Kasumi-1 (cell line): Measurements from ENCODE around the gene TRAF1.

Source experiments
- DNase-seq, 2 experiments: peaks; one replicate each; lab custom pipeline; 2025; lab: John Stamatoyannopoulos, UW

The TRAF1 gene

DNA sequence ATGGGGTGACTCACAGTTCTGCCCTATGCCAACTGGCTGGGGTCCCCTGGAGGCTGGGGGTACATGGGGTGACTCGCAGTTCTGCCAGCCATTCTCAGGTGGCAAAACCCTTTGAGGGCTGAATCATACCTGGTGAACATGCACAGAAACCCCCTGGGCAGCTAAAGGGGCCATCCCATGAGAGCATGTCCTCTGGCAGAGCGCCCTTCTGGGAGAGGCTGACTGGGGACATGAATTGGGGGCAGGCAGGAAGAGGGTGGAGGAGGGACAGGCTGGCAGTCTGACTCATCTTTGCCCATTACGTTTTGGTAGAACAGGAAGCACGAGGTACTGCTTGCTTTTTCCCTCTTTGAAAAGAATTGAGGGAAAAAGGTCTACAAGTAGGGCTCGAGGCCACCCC is 16.7 kb downstream of the TRAF1 start:
- DNase-seq = peak; percentile 43 to 58

DNA sequence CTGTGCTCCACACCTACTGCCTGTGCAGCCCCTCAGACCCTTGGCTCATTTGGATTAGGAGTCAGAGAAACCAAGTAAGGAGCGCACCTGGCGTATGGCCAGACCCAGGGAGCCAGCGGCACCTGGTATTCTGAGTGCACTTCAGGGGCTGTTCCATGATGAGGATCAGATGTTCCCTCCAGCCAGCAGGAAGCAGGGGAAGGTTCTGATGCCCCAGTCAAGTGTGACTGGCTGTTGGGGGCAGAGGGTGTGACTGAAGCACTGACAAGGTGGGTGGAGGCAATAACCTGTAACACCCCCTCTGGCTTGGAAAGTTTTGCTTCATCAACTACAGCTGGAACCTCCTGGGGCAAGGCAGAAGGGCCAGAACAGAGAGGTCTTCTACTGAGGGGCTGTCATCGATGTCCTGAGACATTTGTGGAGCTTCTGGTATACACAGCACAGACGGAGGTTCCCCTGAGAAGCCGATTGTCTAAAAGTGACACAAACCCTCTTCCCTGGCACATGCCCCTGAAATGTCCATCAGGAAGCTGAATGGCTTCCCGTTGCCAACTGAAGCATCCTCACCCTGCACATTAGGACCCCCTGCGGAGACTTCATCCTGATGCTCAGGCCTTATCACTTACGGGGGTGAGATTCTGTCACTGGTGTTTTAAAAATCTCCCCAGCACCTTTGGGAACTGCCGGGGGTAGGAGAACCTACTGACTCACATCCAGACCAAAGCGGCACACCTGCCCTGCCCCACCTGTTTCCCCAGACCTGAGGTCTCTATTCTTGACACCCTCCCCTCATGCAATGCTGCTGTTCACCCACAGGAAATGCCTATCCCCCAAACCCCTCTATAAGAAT is 21.1 kb downstream of the TRAF1 start:
- DNase-seq = no peak

GRCh38 chr9:120904978-120905301 is 21.7 kb downstream of the TRAF1 start:
- no peak for DNase-seq

DNA sequence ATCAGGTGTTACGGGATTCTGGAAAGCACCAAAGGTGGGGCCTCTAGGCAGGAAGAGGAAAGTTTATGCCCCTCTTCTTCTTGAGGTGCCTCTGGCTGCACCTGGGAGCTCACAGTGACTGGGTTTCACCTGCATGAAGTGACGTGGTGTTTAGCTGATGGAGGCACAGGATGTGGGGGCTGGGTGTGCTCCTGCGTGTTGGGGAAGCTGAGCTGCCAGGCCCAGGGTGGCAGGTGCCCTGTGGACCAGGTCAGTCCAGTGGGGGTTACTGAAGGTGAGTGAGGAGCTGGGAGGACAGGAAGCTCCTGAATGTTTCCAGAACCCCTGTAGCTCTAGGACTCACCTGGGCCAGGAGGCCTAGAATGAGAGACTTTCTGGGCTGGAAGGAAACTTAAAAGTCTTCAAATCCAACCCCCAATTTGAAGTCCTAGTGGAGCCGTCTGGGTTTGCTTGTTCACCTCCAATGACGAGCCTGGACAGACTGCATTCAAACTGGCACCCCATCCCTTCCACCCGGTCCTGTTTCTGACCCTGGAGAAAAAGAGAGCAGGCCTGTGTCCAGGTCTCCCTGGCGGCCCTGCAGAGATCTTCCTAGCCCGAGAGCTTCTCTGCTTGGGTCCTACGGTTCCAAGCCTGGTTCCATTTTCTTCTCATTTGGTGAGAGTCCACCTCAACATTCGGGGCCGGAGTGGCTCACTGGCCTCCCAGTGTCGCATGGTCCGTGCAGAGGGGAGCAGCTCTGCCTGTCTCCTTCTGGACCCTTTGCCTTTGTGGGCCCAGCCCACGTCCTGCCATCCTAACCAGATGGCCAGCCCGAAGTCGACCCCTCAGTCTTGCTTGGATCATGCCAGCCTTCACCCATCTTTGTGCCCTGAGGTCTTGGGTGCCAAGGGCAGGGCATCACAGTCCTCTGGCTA is 22.3 kb downstream of the TRAF1 start:
- DNase-seq = no peak

DNA sequence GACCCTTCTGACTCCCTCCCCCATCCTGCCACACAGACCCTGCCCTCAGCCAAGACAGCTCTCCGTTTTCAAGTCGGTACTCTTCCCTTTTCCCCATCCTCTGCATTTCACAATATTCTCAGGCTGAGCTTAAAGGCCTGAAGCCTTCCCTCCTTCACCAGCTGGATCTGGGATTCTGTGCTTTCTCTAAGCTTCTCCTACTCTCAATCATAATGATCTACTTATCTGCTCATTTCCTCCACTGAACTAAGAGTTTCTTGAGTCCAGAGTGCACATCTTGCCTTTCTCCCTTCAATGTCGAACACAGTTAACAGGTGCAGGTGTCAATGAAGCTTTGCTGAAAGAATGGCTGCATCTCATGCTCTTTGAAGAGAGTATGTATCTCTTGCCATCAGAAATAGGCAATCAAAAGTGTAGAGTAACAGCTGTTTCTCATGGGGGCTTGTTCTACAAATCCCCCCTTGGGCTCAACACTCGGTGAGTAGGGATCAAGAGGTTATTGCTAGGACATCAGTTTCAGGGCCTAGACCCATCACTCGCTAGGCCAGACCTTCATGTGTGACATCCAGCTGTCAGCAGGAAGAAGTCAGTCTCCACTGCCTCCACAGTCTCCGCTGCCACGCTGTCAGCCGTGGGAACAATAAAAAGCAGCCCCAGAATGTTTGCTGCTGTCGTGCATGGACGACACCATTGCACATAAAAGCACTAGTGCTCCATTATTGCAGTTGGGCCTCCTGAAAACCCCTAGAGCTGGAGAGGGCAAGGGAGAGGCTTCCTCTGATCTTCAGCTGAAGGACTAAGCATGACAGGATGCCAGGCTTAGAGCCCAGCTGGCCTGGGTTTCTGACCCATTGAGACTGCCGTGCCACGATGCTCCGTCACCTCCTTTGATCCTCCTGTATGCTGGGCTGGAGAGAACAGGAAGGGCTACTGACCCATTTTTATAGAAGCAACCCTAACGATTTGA is 23.7 kb downstream of the TRAF1 start:
- no peak for DNase-seq

GRCh38 chr9:120901755-120902568 is 24.6 kb downstream of the TRAF1 start:
- DNase-seq = no peak

DNA sequence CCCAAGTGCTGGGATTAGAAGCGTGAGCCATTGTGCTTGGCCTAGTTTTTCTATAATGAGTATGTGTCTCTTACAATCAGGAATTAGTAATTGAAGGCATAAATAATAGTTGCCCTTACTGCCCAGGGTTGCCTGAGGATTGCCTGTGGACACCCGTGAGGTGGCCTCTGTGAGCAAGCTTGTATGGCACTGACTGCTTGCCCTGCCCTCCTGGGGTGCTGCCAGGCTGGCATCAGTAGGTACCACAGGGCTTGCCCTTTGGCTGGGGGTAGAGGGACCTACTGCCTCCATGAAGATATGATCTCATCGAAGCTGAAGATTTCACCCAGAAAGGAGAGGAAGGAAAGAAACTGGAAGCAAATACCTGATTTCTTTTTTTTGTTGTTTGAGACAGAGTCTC is 25.8 kb downstream of the TRAF1 start:
- no peak for DNase-seq

DNA sequence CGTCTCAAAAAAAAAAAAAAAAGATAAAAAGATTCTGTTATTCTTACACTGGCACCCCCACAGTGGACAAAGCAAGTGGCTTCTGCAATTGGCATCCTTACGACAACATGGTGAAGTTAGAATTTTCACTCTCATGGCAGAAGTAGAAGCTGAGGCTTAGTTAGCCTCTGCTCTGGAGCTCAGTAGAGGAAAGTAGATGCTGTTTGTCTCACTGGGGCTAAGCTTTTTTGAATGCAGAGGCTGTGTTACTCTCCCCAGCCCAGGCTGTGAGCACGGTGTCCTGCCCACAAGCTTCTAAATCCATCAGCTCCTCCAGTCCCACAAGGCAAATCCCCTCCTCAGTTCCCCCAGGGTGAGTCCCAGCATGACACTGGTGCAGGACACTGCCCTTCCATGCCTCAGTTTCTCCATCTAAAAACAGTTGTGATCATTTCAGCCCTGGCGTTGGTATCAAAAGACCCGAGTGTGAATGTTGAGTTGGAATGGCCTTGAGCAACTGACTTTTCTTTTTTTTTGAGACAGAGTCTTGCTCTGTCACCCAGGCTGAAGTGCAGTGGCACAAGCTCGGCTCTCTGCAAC is 27.0 kb downstream of the TRAF1 start:
- no peak for DNase-seq

GRCh38 chr9:120898396-120898795 is 28.2 kb downstream of the TRAF1 start:
- DNase-seq = no peak

DNA sequence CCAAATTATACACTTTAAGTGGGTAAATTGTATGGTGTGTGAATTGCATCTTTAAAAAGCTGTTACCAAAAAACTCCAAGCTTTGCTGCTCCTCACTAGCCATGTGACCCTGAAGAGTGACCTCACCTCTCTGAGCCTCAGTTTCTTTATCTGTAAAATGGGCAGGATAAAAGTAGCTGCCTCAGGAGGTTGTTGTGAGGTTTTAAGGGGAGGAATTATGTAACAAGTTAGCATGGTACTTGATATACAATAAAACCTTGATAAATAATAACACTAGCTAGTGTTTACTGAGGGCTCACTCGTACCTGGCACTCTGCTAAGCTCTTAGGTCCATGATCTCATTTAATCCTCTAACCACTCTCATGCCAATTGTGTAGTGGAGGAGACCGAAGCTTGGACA is 30.6 kb downstream of the TRAF1 start:
- no peak for DNase-seq

DNA sequence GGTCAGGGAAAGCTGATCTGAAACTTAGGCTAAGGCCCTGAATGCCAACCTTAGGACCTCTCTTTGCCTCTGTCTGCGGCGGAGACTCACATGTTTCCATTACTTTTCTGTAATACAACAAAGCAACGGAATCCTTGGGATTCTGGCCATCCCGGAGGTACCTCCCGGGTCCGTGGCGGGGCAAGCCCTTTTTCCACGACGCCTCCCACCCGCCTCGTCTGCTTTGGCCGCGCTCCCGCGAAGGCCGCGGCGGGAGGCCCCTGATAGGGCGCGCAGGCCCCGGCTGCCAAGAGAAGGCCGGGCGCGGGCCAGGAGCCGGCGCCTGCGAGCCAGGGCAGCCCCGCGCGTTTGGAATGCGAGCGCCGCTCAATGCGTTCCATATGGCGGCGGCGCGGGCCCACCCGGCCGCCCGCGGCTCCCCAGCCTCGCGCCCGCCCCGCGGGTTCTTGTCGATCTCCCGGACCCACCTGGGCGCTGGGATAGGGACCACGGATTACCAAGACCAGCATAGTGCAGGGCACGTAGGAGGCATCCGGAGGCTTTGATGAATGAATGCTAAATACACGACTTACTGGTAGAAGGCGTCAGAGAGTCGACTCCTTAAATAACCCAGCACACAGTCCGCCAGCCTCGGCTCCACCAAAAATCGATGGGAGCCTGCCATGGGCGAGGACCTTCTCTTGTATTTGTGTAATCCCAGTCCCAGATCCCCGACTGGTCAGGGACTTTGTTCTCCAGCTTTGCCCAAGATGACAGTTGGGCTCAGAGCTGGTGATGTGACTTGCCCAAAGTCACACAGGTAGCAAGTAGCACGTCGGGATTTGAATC is 32.1 kb downstream of the TRAF1 start:
- no peak for DNase-seq

DNA sequence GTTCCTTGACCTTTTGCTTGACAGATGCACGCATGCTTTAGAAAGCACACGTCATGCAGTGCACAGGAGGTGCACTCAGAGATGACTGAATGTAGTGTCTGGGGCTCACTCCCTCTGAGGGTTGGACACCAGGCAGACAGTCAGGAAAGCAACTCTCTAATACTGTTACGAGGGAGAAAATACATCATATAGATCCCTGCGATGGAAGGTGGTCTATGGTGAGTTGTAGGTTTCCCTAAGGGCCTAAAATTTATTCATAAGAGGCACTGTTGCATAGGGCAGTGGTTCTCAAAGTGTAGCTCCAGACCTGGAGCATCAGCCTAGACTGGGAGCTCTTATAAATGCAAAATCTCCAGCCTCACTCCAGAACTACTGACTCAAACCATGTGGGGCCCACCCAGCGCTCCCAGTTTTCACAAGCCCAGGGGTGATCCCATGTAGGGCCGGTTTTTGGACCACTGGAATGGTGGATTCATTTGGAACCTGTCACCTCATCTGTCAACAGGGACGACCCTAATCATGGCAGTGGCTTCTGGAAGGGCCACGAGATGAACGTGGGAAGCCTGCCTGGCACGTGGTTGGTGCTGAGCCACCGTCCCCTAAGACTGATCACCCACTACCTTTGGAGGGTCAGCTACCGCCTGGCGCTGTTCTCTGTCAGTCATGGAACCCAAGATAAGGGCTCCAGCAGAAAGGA is 32.8 kb downstream of the TRAF1 start:
- no peak for DNase-seq

GRCh38 chr9:120892748-120893610 is 33.6 kb downstream of the TRAF1 start:
- DNase-seq = peak; percentile 96

- no peak for DNase-seq
Measured at GRCh38 chr9:120891884-120892747, 34.5 kb downstream of the TRAF1 start.

DNA sequence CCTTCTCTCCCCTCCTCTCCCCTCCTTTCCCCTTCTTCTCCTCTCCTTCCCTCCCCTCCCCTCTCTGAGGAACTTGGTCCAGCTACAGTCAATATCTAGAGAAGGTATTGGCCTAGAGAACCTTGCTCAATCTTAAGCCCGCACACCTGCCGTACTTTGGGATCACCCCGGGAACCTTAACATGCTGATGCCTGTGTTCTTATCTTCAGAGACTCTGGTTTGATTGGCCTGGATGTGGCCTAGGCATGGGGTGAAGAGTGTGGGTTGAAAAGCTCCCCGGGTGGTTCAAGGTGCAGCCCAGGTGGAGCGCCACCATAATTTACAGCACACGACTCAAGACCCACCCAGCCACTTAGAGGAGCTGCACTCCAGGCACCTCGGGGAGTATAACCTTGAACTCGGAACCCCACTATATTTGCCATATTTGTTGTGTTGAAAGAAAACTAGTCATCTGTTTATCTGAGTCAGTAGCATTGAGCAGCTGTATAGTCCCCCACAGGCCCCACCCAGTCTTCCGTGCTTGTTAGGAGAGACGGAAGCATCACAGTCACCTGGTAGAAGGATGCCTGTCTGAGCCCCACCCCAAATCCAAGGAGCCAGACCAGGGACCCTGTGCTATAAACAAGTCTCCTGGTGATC is 35.2 kb downstream of the TRAF1 start:
- DNase-seq = no peak

DNA sequence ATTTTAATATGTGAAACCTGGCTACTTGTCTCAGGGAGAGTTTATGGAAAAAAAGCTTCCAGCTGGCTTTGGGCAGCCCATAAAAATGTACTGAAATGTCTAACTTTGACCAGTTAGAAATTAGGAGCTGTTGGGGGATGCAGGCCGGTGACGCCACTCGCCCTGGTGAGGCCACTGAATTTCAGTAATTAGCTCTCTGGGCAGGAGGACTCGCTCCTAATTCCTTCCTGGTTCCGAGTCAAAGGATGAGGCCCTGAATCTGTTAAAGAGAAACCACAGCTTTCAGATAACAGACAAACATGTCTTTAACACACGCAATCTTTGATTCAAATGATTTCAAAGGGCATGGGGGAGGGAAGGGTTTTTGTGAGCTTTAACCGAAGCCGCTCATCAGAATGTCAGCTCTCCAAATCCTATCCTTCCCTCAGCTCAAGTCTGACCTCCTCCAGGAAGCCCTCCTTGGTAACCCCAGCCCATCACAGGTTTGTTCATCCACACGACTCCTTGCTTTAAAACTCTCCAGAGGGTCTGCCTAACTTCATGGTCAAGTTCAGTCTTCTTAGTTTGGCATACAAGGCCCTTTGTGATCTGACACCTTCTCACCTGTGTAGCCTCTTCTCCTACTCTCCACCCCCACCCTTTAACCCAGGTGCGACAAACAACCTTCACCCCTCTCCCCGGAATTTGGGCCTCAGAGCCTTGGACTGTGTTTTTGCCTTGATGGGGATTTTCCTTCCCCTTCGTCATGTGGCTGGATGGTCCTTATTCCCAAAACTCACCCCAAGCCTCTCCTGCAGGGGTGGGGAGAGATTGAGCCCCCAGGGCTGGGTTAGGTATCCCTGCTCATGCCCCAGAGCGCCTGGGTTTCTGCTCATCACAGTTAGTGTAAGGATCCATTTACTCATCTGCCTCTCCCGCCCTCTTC is 36.0 kb downstream of the TRAF1 start:
- DNase-seq = no peak
